OCI-LY1 (cell line): ENCODE data around the gene SCGB2A2.

Experiments
- EZH2 ChIP-seq: fragments of 200-600 bp; sonication (generic), shearing (Covaris generic); IDR thresholded peaks from 2 replicates; pipeline ENCODE4 v1.8.0; 2017; ENCODE audit warnings: borderline replicate concordance, mixed run types, mild to moderate bottlenecking, antibody characterized with exemption, low read length, moderate library complexity, mixed read lengths
- TF ChIP-seq, protein P1 (sequence below): fragments of 200-600 bp; sonication (generic), shearing (Covaris generic); IDR thresholded peaks from 2 replicates; pipeline ENCODE4 v1.5.1; 2017; ENCODE audit warnings: mild to moderate bottlenecking, antibody characterized with exemption, low read length, moderate library complexity, mixed read lengths

GRCh38 chr11:62242021-62242420, 27.9 kb upstream of the SCGB2A2 start, which contains the start of gene SCGB1D2:
- TF ChIP-seq, protein P1, sequence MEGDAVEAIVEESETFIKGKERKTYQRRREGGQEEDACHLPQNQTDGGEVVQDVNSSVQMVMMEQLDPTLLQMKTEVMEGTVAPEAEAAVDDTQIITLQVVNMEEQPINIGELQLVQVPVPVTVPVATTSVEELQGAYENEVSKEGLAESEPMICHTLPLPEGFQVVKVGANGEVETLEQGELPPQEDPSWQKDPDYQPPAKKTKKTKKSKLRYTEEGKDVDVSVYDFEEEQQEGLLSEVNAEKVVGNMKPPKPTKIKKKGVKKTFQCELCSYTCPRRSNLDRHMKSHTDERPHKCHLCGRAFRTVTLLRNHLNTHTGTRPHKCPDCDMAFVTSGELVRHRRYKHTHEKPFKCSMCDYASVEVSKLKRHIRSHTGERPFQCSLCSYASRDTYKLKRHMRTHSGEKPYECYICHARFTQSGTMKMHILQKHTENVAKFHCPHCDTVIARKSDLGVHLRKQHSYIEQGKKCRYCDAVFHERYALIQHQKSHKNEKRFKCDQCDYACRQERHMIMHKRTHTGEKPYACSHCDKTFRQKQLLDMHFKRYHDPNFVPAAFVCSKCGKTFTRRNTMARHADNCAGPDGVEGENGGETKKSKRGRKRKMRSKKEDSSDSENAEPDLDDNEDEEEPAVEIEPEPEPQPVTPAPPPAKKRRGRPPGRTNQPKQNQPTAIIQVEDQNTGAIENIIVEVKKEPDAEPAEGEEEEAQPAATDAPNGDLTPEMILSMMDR = no peak
- TF ChIP-seq EZH2 = no peak
